GM18508 (cell line): ENCODE data around the gene ANKRD53.
"Not testable (repeated sequence)": the region's sequence is repeated elsewhere in the genome, so short reads cannot be mapped to it uniquely, and the experiment has no call there.

ENCODE experiments used
- ATAC-seq: cut with Tn5 transposase; IDR thresholded peaks from one replicate; pipeline ENCODE4 v1.9.1; 2021; ENCODE audit warnings: moderate number of reproducible peaks; ENCODE audit not compliant: insufficient read depth, unreplicated experiment

ANKRD53 gene

GRCh38 chr2:71003966-71004755, 25.7 kb downstream of the ANKRD53 start:
- no peak for ATAC-seq

- ATAC-seq = no peak
Observed at GRCh38 chr2:71004857-71005256, 26.4 kb downstream of the ANKRD53 start.

DNA sequence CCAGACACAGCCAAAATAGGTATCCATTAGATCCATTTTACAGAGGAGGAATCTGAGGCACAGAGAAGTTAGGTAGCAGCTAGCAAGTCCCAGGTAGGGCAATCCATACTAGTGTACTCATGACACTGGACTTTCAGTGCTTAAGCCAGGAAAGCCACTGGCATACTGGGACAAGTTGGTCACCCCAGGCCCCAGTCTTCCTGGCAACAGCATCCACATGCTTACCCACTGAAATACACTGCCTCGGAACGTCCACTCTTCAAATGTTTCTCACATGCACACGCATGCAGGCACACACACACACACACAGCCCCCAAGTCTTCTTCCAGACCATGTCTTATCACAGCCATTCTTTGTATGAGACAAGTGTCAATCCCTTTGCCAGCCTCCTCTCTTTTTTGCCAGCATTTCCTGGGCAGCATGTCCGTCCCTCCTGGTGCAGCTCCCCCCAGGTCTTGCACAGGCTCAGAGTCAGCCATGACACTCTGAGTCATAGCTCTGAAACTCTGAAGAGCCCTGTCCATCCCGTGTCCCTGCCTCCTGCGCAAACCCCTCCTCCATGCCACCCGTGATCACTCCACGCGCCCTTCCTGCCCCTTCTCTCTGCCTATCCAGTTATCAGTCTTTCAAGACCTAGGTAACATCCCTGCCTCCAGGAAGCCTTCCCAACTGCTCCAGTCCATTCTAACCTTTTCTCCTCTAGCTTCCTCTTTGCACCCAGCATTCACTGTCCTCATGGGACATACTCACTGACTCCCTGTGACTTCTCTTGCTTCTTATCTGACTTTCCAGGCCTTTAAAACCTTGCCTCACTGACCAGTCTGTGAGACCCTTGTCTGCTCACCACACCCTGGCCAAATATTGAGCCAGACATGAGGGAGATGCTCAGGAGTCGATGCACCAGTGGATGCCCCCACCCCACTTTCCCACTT, 27.1 kb downstream of the ANKRD53 start:
- ATAC-seq = no peak

DNA sequence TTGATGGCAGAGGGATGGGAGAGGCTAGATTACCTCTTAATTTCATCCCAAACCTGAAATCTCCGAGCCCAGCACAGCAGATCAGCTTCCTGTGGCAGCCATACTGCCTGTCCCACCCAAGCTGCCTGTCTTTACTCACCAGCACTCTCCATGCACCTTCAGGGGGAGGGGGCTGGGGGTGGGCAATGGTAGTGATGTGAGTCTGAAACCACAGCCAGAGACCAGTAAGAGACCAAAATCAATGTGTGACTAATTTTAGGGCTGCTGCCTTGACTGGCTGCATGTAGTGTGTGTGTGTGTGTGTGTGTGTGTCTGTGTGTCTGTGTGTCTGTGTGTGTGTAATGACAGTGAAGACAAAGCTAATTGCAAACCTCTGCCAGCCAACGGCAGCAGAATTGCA, 27.9 kb downstream of the ANKRD53 start:
- no peak for ATAC-seq

DNA sequence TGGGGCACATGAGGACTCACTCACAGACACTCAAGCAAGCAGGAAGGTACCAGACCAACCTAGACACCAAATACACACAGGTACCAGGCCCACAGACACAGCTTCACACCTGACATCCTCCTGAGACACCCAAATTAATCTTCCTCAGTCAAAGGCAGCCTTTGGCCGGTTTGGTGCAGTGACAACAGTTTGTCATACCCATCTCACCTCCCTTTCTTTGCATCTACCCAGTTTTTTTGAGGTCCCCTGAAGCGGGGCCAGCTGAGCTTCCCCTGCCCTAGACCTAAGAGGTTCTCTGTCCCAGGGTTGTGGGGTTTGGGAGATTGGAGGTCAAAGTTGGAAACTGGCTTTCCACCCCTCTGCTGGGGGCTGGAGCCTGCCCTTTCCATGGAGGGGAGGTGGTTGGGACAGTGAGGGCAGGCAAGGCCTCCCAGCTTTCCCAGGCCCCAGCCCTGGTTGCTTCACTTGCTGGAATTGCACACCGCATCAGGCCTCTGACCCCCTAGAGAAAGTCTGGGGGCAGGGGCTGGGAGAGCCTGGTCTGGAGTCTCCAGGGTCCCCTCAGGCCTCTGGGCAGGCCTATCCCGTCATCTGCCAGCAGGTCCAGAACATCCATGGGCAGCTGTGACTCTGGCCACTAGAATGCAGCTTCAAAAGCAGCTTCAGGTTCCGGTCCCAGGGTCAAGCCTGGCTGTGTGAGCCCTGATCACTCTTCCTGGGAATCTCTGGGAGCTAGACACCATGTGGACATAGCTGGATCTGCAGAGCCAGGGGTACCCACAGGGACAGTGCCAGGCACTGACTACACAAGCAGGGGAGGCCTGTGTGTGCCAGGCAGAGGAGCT, 28.7 kb downstream of the ANKRD53 start:
- ATAC-seq = no peak

GRCh38 chr2:71008342-71008741, 29.9 kb downstream of the ANKRD53 start:
- no peak for ATAC-seq

GRCh38 chr2:71011786-71012185, 33.4 kb downstream of the ANKRD53 start:
- not testable (repeated sequence) for ATAC-seq

DNA sequence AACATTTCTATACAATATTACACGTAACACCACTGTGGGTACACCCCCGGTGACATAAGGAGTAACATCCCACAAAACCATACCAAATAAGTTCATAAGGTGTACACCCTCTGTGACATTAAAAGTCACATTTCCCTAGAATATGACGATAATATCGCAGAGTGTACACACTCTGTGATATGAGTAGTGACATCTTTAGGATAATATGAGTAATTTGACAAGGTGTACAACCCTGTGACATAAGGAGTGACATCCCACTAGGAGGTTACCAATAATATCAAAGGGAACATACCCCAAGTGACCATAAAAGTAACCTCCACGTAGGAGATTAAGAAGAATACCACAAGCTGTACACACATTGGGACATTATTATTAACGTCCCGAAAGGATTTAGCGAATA, 40.2 kb downstream of the ANKRD53 start:
- ATAC-seq = no peak

- ATAC-seq = not testable (repeated sequence)
Observed at GRCh38 chr2:71019989-71020388, 41.6 kb downstream of the ANKRD53 start.

DNA sequence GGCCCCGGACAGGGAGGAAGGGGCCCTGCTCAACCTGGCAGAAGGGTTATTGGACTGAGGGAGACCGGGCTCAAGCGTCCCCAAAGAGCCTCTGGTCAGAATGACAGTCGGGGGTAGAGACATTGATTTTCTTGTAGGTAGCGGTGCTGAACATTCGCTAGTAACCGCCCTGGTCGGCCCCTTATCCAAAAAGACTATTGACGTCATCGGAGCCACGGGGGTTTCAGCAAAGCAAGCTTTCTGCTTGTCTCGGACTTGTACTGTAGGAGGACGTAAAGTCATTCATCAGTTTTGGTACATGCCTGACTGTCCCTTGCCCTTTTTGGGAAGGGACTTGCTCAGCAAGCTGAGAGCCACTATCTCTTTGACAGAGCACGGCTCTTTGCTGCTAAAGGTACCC, 43.0 kb downstream of the ANKRD53 start:
- not testable (repeated sequence) for ATAC-seq

- not testable (repeated sequence) for ATAC-seq
Observed at GRCh38 chr2:71023553-71024243, 45.3 kb downstream of the ANKRD53 start.
